ENCODE measurements around the gene CCL1. TPM values are rescaled to one million over a fixed set of nuclear protein-coding genes. Genes with fewer than 3 reads are reported as not detected.

Gene CCL1
- total RNA-seq, 1 experiment from 2014 or later, result not detected

- no peaks in the 10 kb centered on the region for H3K36me3 Mint-ChIP-seq
- H3K27me3 Mint-ChIP-seq (ENCODE audit: low read depth), result peaks cover 27% of the 10 kb centered on the region
- no peak for DNase-seq (ENCODE audit: low spot score)
- H3K4me3 Mint-ChIP-seq, result no peak overlapping the region
- no peak for TF ChIP-seq ARID4B (CRISPR knock-in tag; IDR thresholded peaks at IDR 0.05; ENCODE audit: borderline replicate concordance)
- TF ChIP-seq IRF2 (CRISPR knock-in tag; IDR thresholded peaks at IDR 0.05; ENCODE audit: borderline replicate concordance, low read depth), result no peak
- no peak for TF ChIP-seq ATF3 (CRISPR knock-in tag; conservative IDR thresholded peaks at IDR 0.05)
- TF ChIP-seq ATF2 (CRISPR knock-in tag; IDR thresholded peaks at IDR 0.05; ENCODE audit: borderline replicate concordance, low read depth), result no peak
- no peak for TF ChIP-seq ZNF138 (CRISPR knock-in tag; conservative IDR thresholded peaks at IDR 0.05)
- no peak for TF ChIP-seq OVOL2 (CRISPR knock-in tag; IDR thresholded peaks at IDR 0.05; ENCODE audit: borderline replicate concordance)
- POLR2A ChIA-PET, result no interaction called here
- no peaks in the 10 kb centered on the region for H3K9me3 Mint-ChIP-seq
- H3K27ac Mint-ChIP-seq, result no peak overlapping the region
- CTCF ChIA-PET, result interaction anchor here (8.0 kb wide), 1 partner anchor 21 kb away, joined by 45 read pairs; the partner anchor contains the start of gene CCL1
- H3K4me1 Mint-ChIP-seq, result peaks cover 4% of the 10 kb centered on the region
- ATAC-seq, result no peak
These were observed 20.2 kb upstream of the CCL1 start for GRCh38 chr17:34383216-34383615.

GRCh38 chr17:34382621-34383124 lies 19.6 kb upstream of the CCL1 start:
- H3K9me3 Mint-ChIP-seq, result no peaks in the 10 kb centered on the region
- DNase-seq (ENCODE audit: low spot score), result no peak
- CTCF ChIA-PET, result interaction anchor here (0.6 to 8.0 kb wide), 3 partner anchors 21 to 76 kb away, joined by 3 to 45 read pairs (median 4); partner anchors contain the start of gene CCL1
- H3K27me3 Mint-ChIP-seq (ENCODE audit: low read depth), result peaks cover 24% of the 10 kb centered on the region
- no peak overlapping the region for H3K27ac Mint-ChIP-seq
- H3K36me3 Mint-ChIP-seq, result no peaks in the 10 kb centered on the region
- TF ChIP-seq FOXK1 (CRISPR knock-in tag; IDR thresholded peaks at IDR 0.05) (no peak), GTF2I (CRISPR knock-in tag; conservative IDR thresholded peaks at IDR 0.05) (no peak)
- peaks cover 4% of the 10 kb centered on the region for H3K4me1 Mint-ChIP-seq
- H3K4me3 Mint-ChIP-seq, result no peak overlapping the region
- POLR2A ChIA-PET, result no interaction called here
- no peak for ATAC-seq

- Mint-ChIP-seq H3K9me3 (no peaks in the 10 kb centered on the region), H3K27ac (no peak overlapping the region), H3K4me1 (peaks cover 4% of the 10 kb centered on the region), H3K36me3 (no peaks in the 10 kb centered on the region), H3K27me3 (ENCODE audit: low read depth) (peaks cover 22% of the 10 kb centered on the region), H3K4me3 (no peak overlapping the region)
- ChIA-PET POLR2A (no interaction called here), CTCF (interaction anchor here (1.6 kb wide), 1 partner anchor 18 kb away, joined by 7 read pairs; no protein-coding TSS in a partner anchor)
- DNase-seq (ENCODE audit: low spot score) (no peak), ATAC-seq (no peak)
- TF ChIP-seq MXD4 (CRISPR knock-in tag; IDR thresholded peaks at IDR 0.05; ENCODE audit: borderline replicate concordance) (no peak), ZNF396 (CRISPR knock-in tag; IDR thresholded peaks at IDR 0.05; ENCODE audit: borderline replicate concordance) (no peak), SP1 (CRISPR knock-in tag; conservative IDR thresholded peaks at IDR 0.05) (no peak), ZNF512 (CRISPR knock-in tag; IDR thresholded peaks at IDR 0.05; ENCODE audit: borderline replicate concordance) (no peak)
These were observed 16.8 kb upstream of the CCL1 start for GRCh38 chr17:34379868-34380267.

All from WTC11 (cell line).